Liver (tissue), 9 donors: Measurements from ENCODE around the gene PPP2R5A. TPM values are rescaled to one million over a fixed set of nuclear protein-coding genes. Genes with fewer than 3 reads are reported as not detected.

Experiments
- DNase-seq: peaks from one replicate; pipeline ENCODE4 v3.0.0-alpha.2; 2017; ENCODE audit warnings: low spot score
- H3K27ac ChIP-seq, 2 donors: one replicate each; pipeline ENCODE4 v1.7.0; 2013; ENCODE audit warnings: inconsistent platforms in 2 of 2, low read length in 2 of 2, control low read depth in 1 of 2, low read depth in 1 of 2, mild to moderate bottlenecking in 1 of 2
- H3K27me3 ChIP-seq, 4 donors: one replicate each; pipeline versions ENCODE4 v1.6.1 to v1.7.0; 2013; ENCODE audit warnings: low read length in 3 of 4, inconsistent platforms in 1 of 4, mild to moderate bottlenecking in 1 of 4, moderate library complexity in 1 of 4; ENCODE audit not compliant: control insufficient read depth in 4 of 4, insufficient read depth in 4 of 4
- H3K36me3 ChIP-seq, 4 donors: one replicate each; pipeline versions ENCODE4 v1.6.1 to v1.7.0; 2013; ENCODE audit warnings: low read length in 3 of 4, mild to moderate bottlenecking in 3 of 4, low read depth in 1 of 4, moderate library complexity in 1 of 4; ENCODE audit not compliant: control insufficient read depth in 4 of 4, insufficient read depth in 3 of 4
- H3K4me1 ChIP-seq, 4 donors: one replicate each; pipeline versions ENCODE4 v1.6.1 to v1.7.0; 2013; ENCODE audit warnings: low read length in 3 of 4, mild to moderate bottlenecking in 3 of 4, moderate library complexity in 1 of 4; ENCODE audit not compliant: control insufficient read depth in 4 of 4, insufficient read depth in 4 of 4
- H3K4me3 ChIP-seq, 3 donors: one replicate each; pipeline versions ENCODE4 v1.6.1 to v1.7.0; 2013; ENCODE audit warnings: low read length in 3 of 3, control low read depth in 1 of 3, low read depth in 1 of 3, mild to moderate bottlenecking in 1 of 3
- H3K9ac ChIP-seq, 2 donors: one replicate each; pipeline ENCODE4 v1.7.0; 2013; ENCODE audit warnings: low read length in 2 of 2, mild to moderate bottlenecking in 2 of 2, moderate library complexity in 2 of 2, control low read depth in 1 of 2, low read depth in 1 of 2
- H3K9me3 ChIP-seq, 4 donors: one replicate each; pipeline versions ENCODE4 v1.6.1 to v1.7.0; 2013; ENCODE audit warnings: low read length in 3 of 4; ENCODE audit not compliant: control insufficient read depth in 4 of 4
- ATF3 ChIP-seq: IDR thresholded peaks from 2 replicates; pipeline ENCODE4 v1.6.1; 2016; ENCODE audit warnings: antibody characterized with exemption
- CTCF ChIP-seq: fragments of 150-350 bp; IDR thresholded peaks from 2 replicates; pipeline ENCODE4 v1.5.1; 2017; ENCODE audit warnings: improper control_type of control experiment, low read depth, low read length; ENCODE audit not compliant: missing input control
- EGR1 ChIP-seq, 2 donors: IDR thresholded peaks; 2 replicates each; pipeline ENCODE4 v1.6.1; 2016 to 2018; ENCODE audit warnings: antibody characterized with exemption in 2 of 2, low read depth in 2 of 2
- FOXA1 ChIP-seq: IDR thresholded peaks from 2 replicates; pipeline ENCODE4 v1.6.1; 2016; ENCODE audit warnings: antibody characterized with exemption
- FOXA2 ChIP-seq: IDR thresholded peaks from 2 replicates; pipeline ENCODE4 v1.6.1; 2016; ENCODE audit warnings: antibody characterized with exemption
- GABPA ChIP-seq, 2 donors: IDR thresholded peaks in 1 of 2; conservative IDR thresholded peaks in 1 of 2; 2 replicates each; pipeline ENCODE4 v1.6.1; 2016; ENCODE audit warnings: antibody characterized with exemption in 2 of 2, mild to moderate bottlenecking in 1 of 2, moderate library complexity in 1 of 2
- HNF4A ChIP-seq, 2 donors: conservative IDR thresholded peaks; 2 replicates each; pipeline ENCODE4 v1.6.1; 2016; ENCODE audit warnings: antibody characterized with exemption in 2 of 2, mild to moderate bottlenecking in 2 of 2
- HNF4G ChIP-seq: IDR thresholded peaks from 2 replicates; pipeline ENCODE4 v1.6.1; 2016; ENCODE audit warnings: antibody characterized with exemption
- JUND ChIP-seq, 2 donors: IDR thresholded peaks; 2 replicates each; pipeline ENCODE4 v1.6.1; 2016; ENCODE audit warnings: antibody characterized with exemption in 2 of 2
- MAX ChIP-seq: IDR thresholded peaks from 2 replicates; pipeline ENCODE4 v1.6.1; 2016; ENCODE audit warnings: antibody characterized with exemption
- NR2F2 ChIP-seq: IDR thresholded peaks from 2 replicates; pipeline ENCODE4 v1.6.1; 2016; ENCODE audit warnings: antibody characterized with exemption
- RAD21 ChIP-seq, 2 donors: IDR thresholded peaks; 2 replicates each; pipeline ENCODE4 v1.6.1; 2016; ENCODE audit warnings: antibody characterized with exemption in 2 of 2, mild to moderate bottlenecking in 2 of 2
- REST ChIP-seq: IDR thresholded peaks from 2 replicates; pipeline ENCODE4 v1.6.1; 2016; ENCODE audit warnings: antibody characterized with exemption, mild to moderate bottlenecking
- RXRA ChIP-seq, 2 donors: IDR thresholded peaks; 2 replicates each; pipeline ENCODE4 v1.6.1; 2017 to 2018; ENCODE audit warnings: antibody characterized with exemption in 2 of 2, mild to moderate bottlenecking in 1 of 2
- SP1 ChIP-seq: IDR thresholded peaks from 2 replicates; pipeline ENCODE4 v1.6.1; 2018; ENCODE audit warnings: antibody characterized with exemption, mild to moderate bottlenecking
- TAF1 ChIP-seq: conservative IDR thresholded peaks from 2 replicates; pipeline ENCODE4 v1.6.1; 2016; ENCODE audit warnings: antibody characterized with exemption, mild to moderate bottlenecking
- YY1 ChIP-seq: IDR thresholded peaks from 2 replicates; pipeline ENCODE4 v1.6.1; 2016; ENCODE audit warnings: antibody characterized with exemption, mild to moderate bottlenecking
- ZBTB33 ChIP-seq: IDR thresholded peaks from 2 replicates; pipeline ENCODE4 v1.6.1; 2016; ENCODE audit warnings: antibody characterized with exemption
- WGBS: extraction: QIAGEN DNeasy Blood & Tissue Kit; methylation state at CpG from one replicate; pipeline ENCODE4 v1.1.7; 2013; 5-methylcytosine and 5-hydroxymethylcytosine counted together
- polyA plus RNA-seq, 2 donors: library from polyadenylated mRNA; stranded (reverse) in 1 of 2; unstranded in 1 of 2; fragments of 200-250 nt in 1 of 2; fragments of >200 nt in 1 of 2; fragmentation: Nextera tagmentation in 1 of 2; extraction: Ambion mirVana in 1 of 2; gene quantifications; one replicate each; pipeline versions ENCODE4 v1.2.1 to v1.2.3, GENCODE V29; 2013 to 2015
- total RNA-seq, 2 donors: library from RNA; depleted of rRNA; stranded (reverse); fragments of >200 nt; gene quantifications; one replicate each; pipeline ENCODE4 v1.2.3, GENCODE V29; 2014
- donor health status: healthy.
- donor health status: healthy.
- donor health status: healthy.
- donor health status: healthy.
- donor health status: healthy.

Gene PPP2R5A
- total and polyA plus RNA-seq, 4 donors = 22.9 to 40.7 (median 28.5) TPM

- H3K9ac ChIP-seq = peak overlapping the region; percentile 17 to 60
- H3K27me3 ChIP-seq = no peaks in the 10 kb centered on the region
- no peak overlapping the region for H3K4me3 ChIP-seq
- 58% methylated on average over 1 of the region's 1 CpG for WGBS
- H3K36me3 ChIP-seq = no peaks in the 10 kb centered on the region
- peak overlapping the region; percentile 90 to 93 for H3K27ac ChIP-seq
- TF ChIP-seq ATF3 (no peak), EGR1 (IDR thresholded peaks at IDR 0.05; ENCODE audit: low read depth in 2 of 2) (no peak), NR2F2 (no peak), SP1 (no peak), JUND (IDR thresholded peaks at IDR 0.05) (no peak), RAD21 (IDR thresholded peaks at IDR 0.05) (no peak), FOXA1 (no peak), GABPA (IDR thresholded peaks at IDR 0.05 in 1 of 2, conservative IDR thresholded peaks at IDR 0.05 in 1 of 2) (no peak), HNF4A (conservative IDR thresholded peaks at IDR 0.05) (no peak), YY1 (no peak), HNF4G (no peak), RXRA (IDR thresholded peaks at IDR 0.05) (no peak), REST (no peak), FOXA2 (no peak), ZBTB33 (no peak), CTCF (no peak)
- peaks cover 22 to 41% (median 35%) of the 10 kb centered on the region in 4 donors for H3K4me1 ChIP-seq
- DNase-seq = no peak
- no peaks in the 10 kb centered on the region for H3K9me3 ChIP-seq
These were observed 28.8 kb upstream of the PPP2R5A start for GRCh38 chr1:212256369-212256768.

GRCh38 chr1:212257157-212257556, 28.1 kb upstream of the PPP2R5A start:
- H3K4me1 ChIP-seq = peaks cover 22 to 48% (median 35%) of the 10 kb centered on the region in 4 donors
- H3K36me3 ChIP-seq = no peaks in the 10 kb centered on the region
- H3K4me3 ChIP-seq = no peak overlapping the region
- no peaks in the 10 kb centered on the region for H3K9me3 ChIP-seq
- no peak for DNase-seq
- peak overlapping the region; percentile 90 to 93 for H3K27ac ChIP-seq
- WGBS = 46% methylated on average over 4 of the region's 4 CpGs
- no peak overlapping the region for H3K9ac ChIP-seq
- no peaks in the 10 kb centered on the region for H3K27me3 ChIP-seq
- TF ChIP-seq GABPA (IDR thresholded peaks at IDR 0.05 in 1 of 2, conservative IDR thresholded peaks at IDR 0.05 in 1 of 2) = no peak
- TF ChIP-seq JUND (IDR thresholded peaks at IDR 0.05) = no peak
- TF ChIP-seq ZBTB33 = no peak
- TF ChIP-seq ATF3 = no peak
- no peak for TF ChIP-seq FOXA1
- TF ChIP-seq TAF1 = no peak
- TF ChIP-seq HNF4A (conservative IDR thresholded peaks at IDR 0.05) = peak; percentile 76 to 84
- no peak for TF ChIP-seq NR2F2
- no peak for TF ChIP-seq MAX
- peak; percentile 26 to 63 for TF ChIP-seq RAD21 (IDR thresholded peaks at IDR 0.05)
- TF ChIP-seq RXRA (IDR thresholded peaks at IDR 0.05) = peak; percentile 93
- TF ChIP-seq YY1 = peak; percentile 28
- peak; percentile 91 for TF ChIP-seq SP1
- TF ChIP-seq FOXA2 = peak; percentile 25
- peak in 1 of 2 donors; percentile 30 for TF ChIP-seq EGR1 (IDR thresholded peaks at IDR 0.05; ENCODE audit: low read depth in 2 of 2)
- no peak for TF ChIP-seq HNF4G
